Eye (tissue), 1 donor: ENCODE data around the gene DEFB131A.
A peak's percentile ranks its signal among the peaks of the same experiment; 100 is the strongest.
"Not testable (repeated sequence)": the region's sequence is repeated elsewhere in the genome, so short reads cannot be mapped to it uniquely, and the experiment has no call there.

Experiments
- DNase-seq: peaks from one replicate; pipeline ENCODE4 v3.0.0-alpha.2; 2015

Gene DEFB131A

DNA sequence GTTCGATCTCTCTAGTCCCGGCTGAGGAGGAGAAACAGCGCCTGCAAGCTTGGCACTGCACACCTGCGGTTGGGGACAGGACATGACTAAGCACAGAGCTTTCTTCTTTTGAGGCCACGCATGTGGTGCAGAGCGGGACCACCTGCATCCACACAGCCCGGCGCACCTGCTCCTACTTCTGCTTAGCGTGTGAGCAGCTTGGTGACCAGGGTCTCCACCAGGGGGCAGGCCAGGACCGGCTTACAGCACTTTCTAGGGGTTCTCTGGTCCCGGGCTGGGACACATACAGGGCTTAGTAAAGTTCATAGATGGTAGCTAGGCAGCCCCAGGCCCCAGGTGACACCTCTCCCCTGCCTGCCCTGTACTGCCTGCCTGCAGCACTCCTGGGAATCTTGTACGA lies 51.2 kb downstream of the DEFB131A start:
- peak; percentile 81 for DNase-seq

DNA sequence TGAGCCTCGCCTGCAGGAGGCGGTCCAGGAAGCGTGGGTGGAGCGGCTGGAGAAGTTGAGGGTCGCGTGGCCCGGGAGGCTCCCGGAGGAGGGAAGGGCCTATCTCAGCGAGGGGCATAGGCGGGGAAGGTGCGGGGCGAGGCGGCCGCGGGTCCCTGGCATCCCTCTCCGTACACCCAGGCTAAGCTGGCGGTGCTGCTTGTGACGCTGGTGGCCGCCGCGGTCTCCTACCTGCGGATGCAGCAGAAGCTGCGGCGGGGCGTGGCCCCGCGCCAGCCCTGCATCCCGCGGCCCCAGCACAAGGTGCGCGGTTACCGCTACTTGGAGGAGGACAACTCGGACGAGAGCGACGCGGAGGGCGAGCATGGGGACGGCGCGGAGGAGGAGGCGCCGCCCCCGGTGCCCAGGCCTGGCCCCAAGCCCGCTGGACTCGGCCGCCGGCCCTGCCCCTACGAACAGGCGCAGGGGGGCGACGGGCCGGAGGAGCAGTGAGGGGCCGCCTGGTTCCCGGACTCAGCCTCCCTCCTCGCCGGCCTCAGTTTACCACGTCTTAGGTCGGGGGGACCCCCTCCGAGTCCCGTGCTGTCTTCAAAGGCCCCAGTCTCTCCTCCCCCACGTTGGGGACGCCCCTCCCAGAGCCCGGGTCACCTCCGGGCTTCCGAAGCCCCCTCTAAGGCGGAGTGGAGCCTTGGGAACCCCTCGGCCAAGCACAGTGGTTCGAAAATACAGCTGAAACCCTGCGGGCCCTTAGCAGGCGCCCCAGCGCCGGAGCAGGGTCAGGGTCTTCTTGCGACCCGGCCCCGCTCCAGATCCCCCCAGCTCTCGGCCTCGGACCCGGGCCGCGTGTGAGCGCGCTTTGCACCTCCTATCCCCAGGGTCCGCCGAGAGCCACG lies 53.6 kb downstream of the DEFB131A start:
- DNase-seq, result not testable (repeated sequence)

DNA sequence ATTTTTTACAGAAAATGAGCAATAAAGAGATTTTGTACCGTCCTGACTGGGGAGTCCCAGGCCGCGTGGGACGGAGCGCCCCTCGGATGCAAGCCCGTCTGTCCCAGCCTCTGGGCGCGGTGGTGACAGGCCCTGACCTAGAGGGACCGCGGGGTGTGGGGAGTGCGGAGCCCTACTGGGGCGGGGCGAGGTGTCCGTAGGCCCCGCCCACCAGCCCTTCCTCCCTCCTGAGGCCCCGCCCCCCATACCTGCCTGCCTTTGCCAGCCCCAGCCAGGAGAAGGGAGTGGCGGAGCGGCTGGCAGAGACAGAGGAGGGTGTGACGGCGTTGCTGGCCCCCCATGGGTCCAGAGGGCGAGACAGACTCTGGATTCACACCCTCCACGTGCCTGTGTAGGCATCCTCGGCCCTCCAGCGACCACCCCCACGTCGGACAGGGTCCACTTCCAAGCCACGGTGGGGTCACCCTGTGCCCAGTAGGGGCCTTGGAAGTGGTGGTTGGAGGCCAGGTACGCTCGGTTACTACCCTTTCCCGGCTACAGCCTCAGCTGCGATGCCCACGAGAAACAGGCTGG lies 54.3 kb downstream of the DEFB131A start:
- not testable (repeated sequence) for DNase-seq

DNA sequence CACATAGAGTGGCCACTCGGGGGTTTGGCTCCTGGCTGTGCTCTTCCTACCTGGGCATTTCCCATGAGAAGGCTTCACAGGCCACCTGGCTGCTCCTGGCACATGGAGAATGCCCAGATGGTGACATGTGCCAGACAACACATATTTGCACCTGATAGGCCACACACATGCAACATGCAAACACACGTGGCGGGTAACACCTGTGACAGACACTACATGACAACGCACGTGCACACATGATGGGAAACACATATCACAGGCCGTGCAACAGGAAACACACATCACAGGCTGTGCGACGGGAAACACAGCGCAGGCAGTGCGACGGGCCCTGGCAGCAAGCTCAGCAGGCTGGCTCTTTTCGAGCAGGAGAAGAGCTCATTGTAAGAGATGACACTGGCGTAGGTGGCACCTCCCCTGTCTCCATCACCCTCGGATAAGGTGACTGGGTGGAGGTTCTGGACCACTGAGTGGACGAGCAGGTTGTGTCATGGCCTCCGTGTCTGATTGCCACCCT lies 55.8 kb downstream of the DEFB131A start:
- DNase-seq, result not testable (repeated sequence)
